Central memory CD8-positive, alpha-beta T cell (primary cell): ENCODE results near the gene PTCRA.
"Not testable (repeated sequence)": the region's sequence is repeated elsewhere in the genome, so short reads cannot be mapped to it uniquely, and the experiment has no call there.

ENCODE experiments used
- ATAC-seq: fragments of 150-1000 bp; cut with Tn5 transposase; replicated peaks from 2 replicates; pipeline ENCODE4 v1.10.0; 2022; ENCODE audit warnings: mild to moderate bottlenecking, moderate FRiP score, moderate number of reproducible peaks; ENCODE audit not compliant: poor library complexity, severe bottlenecking; ENCODE audit errors: extremely low read depth
- DNase-seq, 2 donors: peaks; one replicate each; pipeline ENCODE4 v3.0.0; 2021; ENCODE audit warnings: low spot score in 2 of 2
- H3K27ac Mint-ChIP-seq: one replicate; pipeline ENCODE4 v1.8.0; 2022; ENCODE audit warnings: low read depth, mild to moderate bottlenecking, moderate library complexity, mixed read lengths
- H3K27me3 Mint-ChIP-seq: one replicate; pipeline ENCODE4 v1.8.0; 2022; ENCODE audit warnings: mixed read lengths
- H3K36me3 Mint-ChIP-seq: one replicate; pipeline ENCODE4 v1.8.0; 2022; ENCODE audit warnings: mild to moderate bottlenecking, moderate library complexity, mixed read lengths; ENCODE audit not compliant: insufficient read depth
- H3K4me1 Mint-ChIP-seq: one replicate; pipeline ENCODE4 v1.8.0; 2022; ENCODE audit warnings: mixed read lengths
- H3K4me3 Mint-ChIP-seq: one replicate; pipeline ENCODE4 v1.8.0; 2022; ENCODE audit warnings: mild to moderate bottlenecking, moderate library complexity, mixed read lengths
- H3K9me3 Mint-ChIP-seq: one replicate; pipeline ENCODE4 v1.8.0; 2022; ENCODE audit warnings: mixed read lengths

Gene PTCRA

GRCh38 chr6:42915732-42916131, at the start of gene PTCRA:
Gene PTCRA (plus strand): TSS chr6:42916053. CDS start chr6:42916070, 17 bp downstream.
- H3K4me1 Mint-ChIP-seq = no peaks in the 10 kb centered on the region
- DNase-seq (no peak), ATAC-seq (no peak)
- no peak within 1 kb of the TSS for H3K4me3 Mint-ChIP-seq
- no peaks in the 10 kb centered on the region for H3K9me3 Mint-ChIP-seq
- H3K27ac Mint-ChIP-seq = no peak within 1 kb of the TSS
- H3K27me3 Mint-ChIP-seq = peaks cover 8% of the 10 kb centered on the region
- H3K36me3 Mint-ChIP-seq = peaks cover 2% of the 10 kb centered on the region

GRCh38 chr6:42870145-42870936, 45.5 kb upstream of the PTCRA start:
- peaks cover 29% of the 10 kb centered on the region for H3K36me3 Mint-ChIP-seq
- no peak overlapping the region for H3K4me3 Mint-ChIP-seq
- DNase-seq (no peak), ATAC-seq (no peak)
- no peaks in the 10 kb centered on the region for H3K4me1 Mint-ChIP-seq
- no peak overlapping the region for H3K27ac Mint-ChIP-seq
- no peaks in the 10 kb centered on the region for H3K27me3 Mint-ChIP-seq
- H3K9me3 Mint-ChIP-seq = no peaks in the 10 kb centered on the region

- H3K36me3 Mint-ChIP-seq = peaks cover 23% of the 10 kb centered on the region
- no peaks in the 10 kb centered on the region for H3K4me1 Mint-ChIP-seq
- no peak overlapping the region for H3K4me3 Mint-ChIP-seq
- no peak overlapping the region for H3K27ac Mint-ChIP-seq
- no peaks in the 10 kb centered on the region for H3K27me3 Mint-ChIP-seq
- ATAC-seq (no peak), DNase-seq (no peak)
- H3K9me3 Mint-ChIP-seq = no peaks in the 10 kb centered on the region
Measured at GRCh38 chr6:42871711-42872110, 44.1 kb upstream of the PTCRA start.

GRCh38 chr6:42873313-42873712, 42.5 kb upstream of the PTCRA start:
- ATAC-seq (no peak), DNase-seq (no peak)
- Mint-ChIP-seq H3K27me3 (no peaks in the 10 kb centered on the region), H3K4me3 (no peak overlapping the region), H3K27ac (no peak overlapping the region), H3K36me3 (peaks cover 12% of the 10 kb centered on the region), H3K4me1 (no peaks in the 10 kb centered on the region), H3K9me3 (no peaks in the 10 kb centered on the region)

- peaks cover 32% of the 10 kb centered on the region for H3K36me3 Mint-ChIP-seq
- no peak overlapping the region for H3K27ac Mint-ChIP-seq
- DNase-seq (no peak), ATAC-seq (no peak)
- no peaks in the 10 kb centered on the region for H3K27me3 Mint-ChIP-seq
- H3K9me3 Mint-ChIP-seq = no peaks in the 10 kb centered on the region
- H3K4me3 Mint-ChIP-seq = peak overlapping the region; percentile 52
- H3K4me1 Mint-ChIP-seq = peaks cover 12% of the 10 kb centered on the region
Measured at GRCh38 chr6:42877695-42878094, 38.2 kb upstream of the PTCRA start.

GRCh38 chr6:42879372-42880239, 36.2 kb upstream of the PTCRA start, which contains the start of gene RPL7L1:
Gene RPL7L1 (plus strand): TSS chr6:42879616. CDS start chr6:42879911, 295 bp downstream.
- DNase-seq = peak; percentile 72 to 80
- H3K4me1 Mint-ChIP-seq = peaks cover 27% of the 10 kb centered on the region

GRCh38 chr6:42880240-42880817, 35.5 kb upstream of the PTCRA start:
- not testable (repeated sequence) for H3K27me3 Mint-ChIP-seq, DNase-seq, H3K9me3 Mint-ChIP-seq, ATAC-seq
- peaks cover 53% of the 10 kb centered on the region for H3K36me3 Mint-ChIP-seq
- peak overlapping the region; percentile 91 for H3K4me3 Mint-ChIP-seq
- peaks cover 29% of the 10 kb centered on the region for H3K4me1 Mint-ChIP-seq
- peak overlapping the region; percentile 96 for H3K27ac Mint-ChIP-seq

More at GRCh38 chr6:42879372-42880239, 36.2 kb upstream of the PTCRA start, which contains the start of gene RPL7L1:
- Mint-ChIP-seq H3K9me3 (no peaks in the 10 kb centered on the region), H3K27ac (peak within 1 kb of the TSS; percentile 96), H3K27me3 (no peaks in the 10 kb centered on the region), H3K4me3 (peak within 1 kb of the TSS; percentile 91), H3K36me3 (peaks cover 47% of the 10 kb centered on the region)
- peak; percentile 92 for ATAC-seq

GRCh38 chr6:42880871-42881270, 35.0 kb upstream of the PTCRA start:
- H3K27me3 Mint-ChIP-seq, ATAC-seq, H3K9me3 Mint-ChIP-seq, DNase-seq: not testable (repeated sequence)
- Mint-ChIP-seq H3K4me1 (peaks cover 29% of the 10 kb centered on the region), H3K27ac (peak overlapping the region; percentile 96), H3K36me3 (peaks cover 59% of the 10 kb centered on the region), H3K4me3 (peak overlapping the region; percentile 91)

GRCh38 chr6:42885702-42886101, 30.2 kb upstream of the PTCRA start:
- H3K4me3 Mint-ChIP-seq = no peak overlapping the region
- ATAC-seq = no peak
- H3K27me3 Mint-ChIP-seq = no peaks in the 10 kb centered on the region
- peaks cover 76% of the 10 kb centered on the region for H3K36me3 Mint-ChIP-seq
- H3K27ac Mint-ChIP-seq = no peak overlapping the region
- no peak for DNase-seq
- H3K9me3 Mint-ChIP-seq = no peaks in the 10 kb centered on the region
- peaks cover 26% of the 10 kb centered on the region for H3K4me1 Mint-ChIP-seq

GRCh38 chr6:42888201-42888600, 27.7 kb upstream of the PTCRA start:
- peaks cover 30% of the 10 kb centered on the region for H3K4me1 Mint-ChIP-seq
- H3K36me3 Mint-ChIP-seq = peaks cover 62% of the 10 kb centered on the region
- H3K4me3 Mint-ChIP-seq, H3K27ac Mint-ChIP-seq, ATAC-seq, DNase-seq, H3K27me3 Mint-ChIP-seq, H3K9me3 Mint-ChIP-seq: not testable (repeated sequence)

GRCh38 chr6:42889815-42890214, 26.0 kb upstream of the PTCRA start:
- Mint-ChIP-seq H3K4me1 (peaks cover 14% of the 10 kb centered on the region), H3K4me3 (peak overlapping the region; percentile 92), H3K9me3 (no peaks in the 10 kb centered on the region), H3K27ac (peak overlapping the region; percentile 85), H3K36me3 (peaks cover 46% of the 10 kb centered on the region), H3K27me3 (no peaks in the 10 kb centered on the region)
- ATAC-seq (no peak), DNase-seq (no peak)
